NCI-H774 (cell line): ENCODE data around the gene KIF13A.
"Not testable (repeated sequence)": the region's sequence is repeated elsewhere in the genome, so short reads cannot be mapped to it uniquely, and the experiment has no call there.

ENCODE experiments used
- DNase-seq: peaks from one replicate; lab custom pipeline; 2025; lab: John Stamatoyannopoulos, UW

The KIF13A gene

DNA sequence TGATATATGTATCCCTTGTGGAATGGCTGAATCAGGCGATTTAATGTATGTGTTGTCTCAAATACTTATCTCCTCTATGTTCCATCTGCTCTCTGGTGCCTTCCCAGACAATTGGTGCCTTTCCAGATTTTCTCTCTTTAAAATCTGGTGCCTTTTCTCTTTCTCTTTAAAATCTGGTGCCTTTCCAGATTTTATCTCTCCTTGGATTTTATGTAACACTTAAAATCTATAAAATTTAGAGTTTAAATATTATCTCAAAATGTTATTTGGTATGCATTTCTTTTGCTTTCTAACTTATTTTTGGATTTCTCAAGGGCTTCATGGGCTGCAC is 116.3 kb downstream of the KIF13A start:
- no peak for DNase-seq

DNA sequence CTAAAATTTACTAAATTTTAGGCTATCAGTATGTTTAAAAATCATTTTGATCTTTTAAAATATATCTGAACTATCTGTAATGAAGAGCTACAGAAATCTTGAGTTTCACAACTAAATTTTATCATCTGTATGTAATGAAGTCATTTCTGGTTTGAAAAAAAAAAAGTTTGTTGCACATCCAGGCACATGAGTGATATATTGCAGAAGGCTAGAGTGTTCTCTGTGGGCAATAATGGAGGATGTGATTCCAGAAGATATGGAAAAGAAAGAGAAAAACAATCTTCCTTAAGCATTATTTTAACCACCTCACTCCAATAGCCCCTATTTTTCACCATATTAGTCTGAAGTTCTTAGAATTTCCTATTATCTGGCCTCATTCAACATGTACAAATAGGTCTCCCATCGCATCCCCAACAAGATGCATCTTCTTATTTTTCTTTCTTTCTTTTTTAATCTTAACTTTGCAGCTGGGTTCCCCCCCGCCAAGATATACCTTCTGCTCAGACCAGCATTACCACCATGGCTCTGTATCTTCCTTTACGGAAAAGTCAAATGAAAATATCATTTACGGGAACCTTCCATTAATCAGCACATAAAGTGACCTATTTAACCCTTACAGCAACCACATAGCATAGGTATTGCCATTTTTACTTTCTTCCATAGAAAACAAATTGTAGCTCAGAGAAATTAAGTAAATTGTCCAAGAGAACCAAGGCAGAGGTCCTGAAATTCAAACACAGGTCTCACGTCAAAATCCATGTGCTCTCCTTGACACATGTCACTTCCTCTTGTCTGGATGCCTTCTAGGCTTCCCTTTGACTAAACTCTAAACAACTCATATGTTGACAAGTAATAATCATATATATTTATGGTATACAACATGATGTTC is 116.9 kb downstream of the KIF13A start:
- no peak for DNase-seq

DNA sequence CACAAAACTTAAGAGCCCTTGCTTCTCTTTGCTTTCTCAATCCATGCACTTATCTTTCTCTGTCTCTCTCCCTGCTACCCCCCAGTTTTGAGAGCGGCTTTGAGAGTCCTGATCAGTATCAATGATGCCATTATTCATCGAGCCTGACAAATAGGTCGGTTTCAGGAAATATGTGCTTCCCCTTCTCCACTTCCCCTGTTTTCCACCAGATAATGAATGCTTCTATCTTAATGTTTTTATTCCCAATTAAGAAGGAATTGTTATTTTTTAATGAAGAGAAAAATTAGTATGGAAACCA is 117.7 kb downstream of the KIF13A start:
- no peak for DNase-seq

GRCh38 chr6:17869010-17869752 is 118.3 kb downstream of the KIF13A start:
- DNase-seq = no peak

DNA sequence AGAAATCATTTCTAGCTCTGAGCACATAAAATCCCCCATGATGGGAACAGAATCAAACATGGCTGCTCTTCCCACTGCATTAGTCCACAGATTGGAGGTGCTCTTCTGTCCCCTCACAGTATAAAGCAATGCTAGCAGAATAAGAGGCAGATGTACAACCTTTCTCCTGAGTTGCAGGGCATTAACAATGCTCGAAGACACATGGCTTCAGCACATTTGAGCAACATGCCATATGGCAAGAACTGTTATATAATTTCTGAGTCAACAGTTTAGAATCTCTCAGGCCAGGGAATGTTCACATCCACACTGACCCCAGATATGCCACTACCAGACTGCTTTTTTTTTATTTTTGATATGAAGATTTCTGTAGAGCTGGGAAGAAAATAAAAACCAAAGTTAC is 119.6 kb downstream of the KIF13A start:
- DNase-seq = no peak

- DNase-seq = no peak
These were observed 120.5 kb downstream of the KIF13A start for GRCh38 chr6:17866876-17867444.

DNA sequence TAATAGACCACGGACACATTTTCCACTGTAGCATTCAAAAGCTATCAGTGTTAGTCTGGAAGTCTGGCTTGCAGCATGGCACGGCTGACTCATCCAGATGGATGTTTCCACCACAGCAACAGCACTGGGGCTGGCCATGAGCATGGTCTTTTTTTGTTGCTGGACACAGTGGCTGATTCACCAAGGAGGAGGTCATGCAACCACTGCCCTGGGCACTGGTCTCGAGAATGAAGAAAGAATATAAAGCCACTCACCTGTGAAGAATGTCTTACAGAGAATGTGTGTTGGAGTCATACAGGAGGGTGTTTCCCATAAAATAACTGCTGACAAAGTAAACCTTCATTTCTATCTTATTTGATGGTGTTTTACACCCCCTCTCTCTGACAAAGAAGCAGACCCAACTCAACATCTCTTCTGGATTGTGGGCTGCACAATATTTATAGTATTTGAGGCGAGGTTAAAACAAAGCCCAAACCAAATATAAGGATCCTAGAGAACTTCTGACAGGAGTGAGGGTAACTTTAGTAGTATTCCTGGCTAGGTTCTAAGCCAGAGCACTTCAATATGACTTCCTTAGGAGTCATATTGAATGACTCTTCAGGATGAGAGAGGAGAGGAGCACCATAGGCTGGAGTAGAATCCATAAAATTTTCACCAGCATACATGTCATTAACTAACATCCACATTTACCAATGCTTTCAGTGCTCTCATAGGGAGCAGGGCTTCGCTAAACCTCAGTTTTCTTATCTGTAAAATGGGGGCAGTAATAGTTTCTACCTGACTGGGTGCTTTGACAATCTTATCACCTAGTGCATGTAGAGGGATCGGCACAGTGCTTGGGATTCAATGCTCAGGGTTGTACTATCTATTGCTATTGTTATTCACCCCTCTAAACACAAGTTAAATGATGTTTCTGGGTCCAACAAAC is 121.4 kb downstream of the KIF13A start:
- no peak for DNase-seq

DNA sequence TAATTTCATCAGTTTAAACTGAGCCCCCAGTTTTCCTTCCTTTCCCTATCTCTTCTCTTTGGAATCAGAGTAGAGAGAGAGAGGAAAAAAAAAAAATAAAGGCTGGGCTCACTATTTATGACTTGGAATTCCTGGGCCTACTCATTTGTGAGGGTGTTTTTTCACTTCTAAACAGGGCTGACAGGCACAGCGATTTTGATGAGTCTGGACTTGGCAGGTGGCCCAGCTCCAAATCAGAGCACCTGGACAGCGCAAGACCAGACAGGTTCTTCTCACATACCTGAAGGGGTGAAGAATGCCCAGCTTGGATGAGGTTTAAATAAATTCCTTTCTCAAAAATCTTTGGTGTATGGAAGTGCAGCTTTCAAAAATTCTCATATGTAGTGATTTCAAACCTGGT is 122.2 kb downstream of the KIF13A start:
- DNase-seq = no peak

DNA sequence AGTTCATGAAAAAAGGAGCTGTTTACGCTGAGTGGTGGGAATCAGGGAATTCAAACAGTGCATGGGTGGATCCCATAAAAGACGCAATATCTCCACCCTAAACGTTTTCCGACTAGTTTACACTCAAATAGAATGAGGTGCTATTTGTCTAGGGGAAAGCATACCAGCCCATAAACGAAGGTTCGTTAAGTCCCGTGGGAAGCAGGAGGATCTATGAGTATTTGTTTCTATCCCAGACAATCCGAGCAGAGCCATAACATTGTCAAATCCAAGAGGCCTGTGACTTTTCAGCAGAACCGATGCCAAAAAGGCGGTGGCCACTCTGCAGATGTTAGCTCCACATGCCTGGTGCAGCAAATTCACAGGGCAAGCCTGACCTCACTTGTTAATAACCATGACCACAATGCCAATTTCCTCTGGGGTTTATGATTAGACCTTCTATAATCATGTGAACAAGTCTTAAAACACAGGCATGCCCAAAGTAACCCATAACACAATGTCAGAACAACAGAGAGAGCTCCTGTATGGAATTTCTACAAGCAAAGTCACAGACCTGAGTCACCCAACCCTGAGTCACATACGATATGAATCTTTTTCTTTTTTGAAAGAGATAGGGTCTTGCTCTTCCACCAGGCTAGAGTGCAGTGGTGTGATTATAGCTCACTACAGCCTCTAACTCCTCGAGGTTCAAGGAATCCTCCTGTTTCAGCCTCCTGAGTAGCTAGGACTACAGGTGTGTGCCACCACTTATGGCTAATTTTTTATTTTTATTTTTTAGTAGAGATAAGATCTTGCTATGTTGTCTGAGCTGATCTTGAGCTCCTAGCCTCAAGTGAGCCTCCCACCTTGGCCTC is 123.3 kb downstream of the KIF13A start:
- no peak for DNase-seq

GRCh38 chr6:17861361-17861760 is 126.1 kb downstream of the KIF13A start:
- DNase-seq = no peak

- DNase-seq = no peak
These were observed 127.6 kb downstream of the KIF13A start for GRCh38 chr6:17859846-17860245.

- DNase-seq = no peak
These were observed 128.9 kb downstream of the KIF13A start for GRCh38 chr6:17858584-17858983.

- DNase-seq = not testable (repeated sequence)
These were observed 130.2 kb downstream of the KIF13A start for GRCh38 chr6:17857188-17857587.

- DNase-seq = no peak
These were observed 131.1 kb downstream of the KIF13A start for GRCh38 chr6:17856306-17856705.

GRCh38 chr6:17855381-17855780 is 132.1 kb downstream of the KIF13A start:
- DNase-seq = no peak

- DNase-seq = no peak
These were observed 133.9 kb downstream of the KIF13A start for GRCh38 chr6:17853533-17853932.

DNA sequence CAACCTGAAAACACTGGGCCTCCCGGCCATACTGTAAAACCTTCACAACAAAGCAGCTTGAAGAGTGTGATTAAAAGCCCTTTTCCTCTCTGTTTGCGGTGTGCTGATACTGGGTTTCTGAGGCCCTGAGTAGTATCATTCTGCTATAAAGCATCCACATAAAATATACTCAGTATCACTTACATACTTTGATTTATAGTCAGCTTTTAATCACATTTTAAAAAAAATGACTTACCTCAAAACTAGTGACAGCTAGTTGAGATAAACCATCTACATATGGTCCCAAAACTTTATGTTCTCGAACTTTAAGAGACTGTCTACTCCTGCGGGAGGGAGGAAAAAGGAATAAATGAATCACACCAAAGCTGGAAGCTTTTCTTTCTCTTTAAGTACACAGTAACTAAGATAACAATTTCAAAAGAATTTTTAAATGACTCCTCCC is 135.7 kb downstream of the KIF13A start:
- no peak for DNase-seq

GRCh38 chr6:17851001-17851719 is 136.3 kb downstream of the KIF13A start:
- no peak for DNase-seq

GRCh38 chr6:17850281-17850680 is 137.2 kb downstream of the KIF13A start:
- no peak for DNase-seq

- DNase-seq = no peak
These were observed 140.2 kb downstream of the KIF13A start for GRCh38 chr6:17847203-17847760.
